GM12874 (cell line): ENCODE data around the gene DCXR.

Experiments used
- CTCF ChIP-seq: IDR thresholded peaks from 2 replicates; pipeline ENCODE4 v1.5.1; 2011; ENCODE audit warnings: low read depth, mild to moderate bottlenecking, control low read depth, low read length, moderate library complexity; ENCODE audit not compliant: insufficient read depth

Gene DCXR

GRCh38 chr17:82007495-82008257 lies 29.8 kb downstream of the DCXR start:
- no peak for TF ChIP-seq CTCF

- TF ChIP-seq CTCF: no peak
These were observed 30.3 kb downstream of the DCXR start for GRCh38 chr17:82007228-82007494.

GRCh38 chr17:82006468-82007227 lies 30.8 kb downstream of the DCXR start:
- TF ChIP-seq CTCF: no peak

GRCh38 chr17:82005701-82006348 lies 31.7 kb downstream of the DCXR start:
- no peak for TF ChIP-seq CTCF

GRCh38 chr17:82004517-82005455 lies 32.7 kb downstream of the DCXR start:
- no peak for TF ChIP-seq CTCF

- TF ChIP-seq CTCF: no peak
These were observed 33.8 kb downstream of the DCXR start for GRCh38 chr17:82003411-82004381.
